K562 treated with DMSO at 1 percent for 12 hours (cell line): ENCODE results near the gene SEC16A. TPM values are rescaled to one million over a fixed set of nuclear protein-coding genes. Genes with fewer than 3 reads are reported as not detected.

Source experiments
- total RNA-seq: library from RNA; unstranded; fragments of 300-600 nt; gene quantifications from 2 replicates; pipeline ENCODE4 v1.2.3, GENCODE V29; 2022; ENCODE audit not compliant: insufficient read depth

SEC16A gene, protein sequence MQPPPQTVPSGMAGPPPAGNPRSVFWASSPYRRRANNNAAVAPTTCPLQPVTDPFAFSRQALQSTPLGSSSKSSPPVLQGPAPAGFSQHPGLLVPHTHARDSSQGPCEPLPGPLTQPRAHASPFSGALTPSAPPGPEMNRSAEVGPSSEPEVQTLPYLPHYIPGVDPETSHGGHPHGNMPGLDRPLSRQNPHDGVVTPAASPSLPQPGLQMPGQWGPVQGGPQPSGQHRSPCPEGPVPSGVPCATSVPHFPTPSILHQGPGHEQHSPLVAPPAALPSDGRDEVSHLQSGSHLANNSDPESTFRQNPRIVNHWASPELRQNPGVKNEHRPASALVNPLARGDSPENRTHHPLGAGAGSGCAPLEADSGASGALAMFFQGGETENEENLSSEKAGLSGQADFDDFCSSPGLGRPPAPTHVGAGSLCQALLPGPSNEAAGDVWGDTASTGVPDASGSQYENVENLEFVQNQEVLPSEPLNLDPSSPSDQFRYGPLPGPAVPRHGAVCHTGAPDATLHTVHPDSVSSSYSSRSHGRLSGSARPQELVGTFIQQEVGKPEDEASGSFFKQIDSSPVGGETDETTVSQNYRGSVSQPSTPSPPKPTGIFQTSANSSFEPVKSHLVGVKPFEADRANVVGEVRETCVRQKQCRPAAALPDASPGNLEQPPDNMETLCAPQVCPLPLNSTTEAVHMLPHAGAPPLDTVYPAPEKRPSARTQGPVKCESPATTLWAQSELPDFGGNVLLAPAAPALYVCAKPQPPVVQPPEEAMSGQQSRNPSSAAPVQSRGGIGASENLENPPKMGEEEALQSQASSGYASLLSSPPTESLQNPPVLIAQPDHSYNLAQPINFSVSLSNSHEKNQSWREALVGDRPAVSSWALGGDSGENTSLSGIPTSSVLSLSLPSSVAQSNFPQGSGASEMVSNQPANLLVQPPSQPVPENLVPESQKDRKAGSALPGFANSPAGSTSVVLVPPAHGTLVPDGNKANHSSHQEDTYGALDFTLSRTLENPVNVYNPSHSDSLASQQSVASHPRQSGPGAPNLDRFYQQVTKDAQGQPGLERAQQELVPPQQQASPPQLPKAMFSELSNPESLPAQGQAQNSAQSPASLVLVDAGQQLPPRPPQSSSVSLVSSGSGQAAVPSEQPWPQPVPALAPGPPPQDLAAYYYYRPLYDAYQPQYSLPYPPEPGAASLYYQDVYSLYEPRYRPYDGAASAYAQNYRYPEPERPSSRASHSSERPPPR (N-terminal part only)
- 24.6 and 71.5 TPM in 2 replicates for total RNA-seq

DNA sequence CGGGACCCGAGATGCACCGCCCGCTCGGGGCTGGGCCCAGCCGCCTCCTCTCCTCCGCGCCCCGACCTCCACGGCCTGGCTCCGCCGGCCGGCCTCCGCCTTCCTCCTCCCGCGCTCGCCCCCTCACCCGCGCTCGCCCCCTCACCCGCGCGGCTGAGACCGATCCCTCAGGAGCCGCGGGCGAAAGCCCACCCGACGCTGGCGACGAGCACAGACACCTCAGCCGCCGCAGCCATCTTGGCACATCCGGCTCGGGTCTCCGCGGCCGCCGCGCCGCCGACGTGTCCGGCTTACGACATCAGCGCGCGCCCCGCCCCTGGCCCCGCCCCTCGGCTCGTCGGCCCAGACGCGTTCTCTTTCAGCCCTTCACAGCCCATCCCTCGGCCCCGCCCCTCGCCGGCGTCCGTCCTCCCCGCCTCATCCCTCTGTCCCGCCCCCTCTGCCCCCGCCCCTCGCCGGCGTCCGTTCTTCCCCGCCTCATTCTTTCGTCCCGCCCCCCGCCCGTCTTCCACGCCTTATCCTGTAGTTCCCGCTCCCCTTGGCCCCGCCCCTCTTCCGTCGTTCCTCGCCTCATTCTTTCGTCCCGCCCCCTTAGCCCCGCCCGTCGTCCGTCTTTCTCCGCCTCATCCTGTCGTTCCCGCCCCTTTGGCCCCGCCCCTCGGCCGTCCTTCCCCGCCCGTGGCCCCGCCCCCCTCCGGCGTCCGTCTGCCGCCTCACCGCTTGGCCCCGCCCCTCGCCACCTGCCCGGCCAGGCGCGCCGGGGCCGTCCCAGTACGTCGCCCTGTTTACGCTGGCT is at the start of gene SEC16A:
TSS of gene SEC16A (minus strand) at position 248 of the 796 bp plus-strand sequence. CDS start 5,425 bp downstream, outside the sequence.

GRCh38 chr9:136439481-136440408 is 43.1 kb downstream of the SEC16A start, which contains the start of gene INPP5E:
INPP5E (minus strand) TSS chr9:136439845; CDS start chr9:136439419, 426 bp downstream.

DNA sequence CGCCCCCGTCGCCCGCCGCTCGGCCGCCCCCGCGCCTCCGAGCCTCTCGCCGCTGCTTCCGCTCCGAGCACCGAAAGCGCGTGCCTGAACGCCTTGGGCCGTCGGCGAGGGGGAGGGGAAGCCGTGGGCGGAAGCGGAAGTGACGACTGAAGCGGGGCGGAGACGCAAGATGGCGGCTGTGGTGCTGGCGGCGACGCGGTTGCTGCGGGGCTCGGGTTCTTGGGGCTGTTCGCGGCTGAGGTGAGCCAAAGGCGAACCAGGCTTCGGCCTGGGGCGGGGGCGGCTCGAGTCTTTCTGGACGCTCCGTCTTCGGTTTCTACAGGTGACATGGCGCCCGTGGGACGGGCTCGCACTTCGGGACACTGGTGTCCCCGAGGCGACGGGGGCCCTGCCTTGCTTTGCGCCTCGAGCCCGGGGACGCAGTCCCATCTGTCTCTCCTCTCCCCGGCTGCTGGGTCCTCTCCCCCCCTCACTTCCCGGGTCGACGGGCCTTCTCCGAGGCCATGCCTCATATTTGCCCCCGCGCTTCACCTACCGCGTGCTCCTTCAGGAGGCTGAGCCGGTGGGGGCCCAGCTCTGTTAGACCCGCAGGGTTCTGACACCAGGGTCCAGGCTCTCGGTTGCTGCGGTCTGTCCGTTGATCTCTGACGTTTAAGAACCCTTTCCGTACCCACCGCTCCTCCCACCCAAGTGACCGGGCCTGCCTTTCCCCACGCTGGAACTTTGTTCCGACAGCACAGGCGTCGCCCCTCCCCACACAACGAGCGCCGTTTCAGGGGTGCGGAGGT is 72.1 kb downstream of the SEC16A start, which contains the start of the genes ENTR1 and PMPCA:
TSS of gene ENTR1 (minus strand) at position 115 of the 788 bp plus-strand sequence. CDS start 217 bp downstream, outside the sequence.
TSS of gene PMPCA (plus strand) at position 159 of the 788 bp plus-strand sequence. CDS start at position 170, 11 bp downstream.

DNA sequence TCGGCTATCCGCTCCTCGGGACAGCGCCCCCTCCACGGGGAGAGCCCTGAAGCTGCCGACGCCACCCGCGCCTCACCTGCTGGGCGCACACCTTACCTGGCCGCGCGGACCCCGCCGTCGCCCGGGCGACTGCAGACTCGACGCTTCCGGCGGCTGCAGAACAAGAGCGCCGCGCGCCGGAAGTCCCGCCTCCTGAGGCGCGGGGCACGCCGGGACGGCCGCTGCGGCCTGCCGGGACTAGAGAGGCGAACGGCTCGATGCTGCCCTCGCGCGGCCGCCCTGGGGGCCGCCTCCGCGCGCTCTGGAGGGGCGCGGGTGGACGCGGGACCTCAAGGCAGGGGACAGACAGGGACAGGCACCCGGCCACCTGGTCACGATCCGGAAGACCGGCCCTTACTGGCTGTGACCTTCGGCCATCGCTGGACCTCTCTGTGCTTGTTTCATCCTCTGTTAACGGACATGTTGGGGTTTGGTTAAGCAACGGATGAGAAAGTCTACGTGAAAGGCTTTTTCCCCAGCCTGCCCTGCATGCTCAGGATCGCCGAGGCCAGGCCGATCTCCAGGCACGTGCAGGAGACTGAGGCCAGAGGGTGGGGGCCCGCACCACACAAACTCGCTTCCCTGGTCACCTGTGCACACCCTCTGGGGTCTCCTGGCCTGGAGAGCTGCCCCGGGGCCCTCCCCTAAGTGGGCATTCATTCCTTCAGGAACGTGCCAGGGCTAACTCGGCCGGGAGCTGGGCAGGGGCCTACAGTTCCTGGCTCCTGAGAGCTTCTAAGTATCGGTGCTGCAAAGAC is 82.6 kb downstream of the SEC16A start, which contains the start of gene SNAPC4:
TSS of gene SNAPC4 (minus strand) at position 133 of the 797 bp plus-strand sequence. CDS start 1,742 bp downstream, outside the sequence.

Other genes starting within 250 kb of the SEC16A start
- gene QSOX2, start 237.2 kb downstream of the SEC16A start, total RNA-seq = 7.0 and 20.5 TPM in 2 replicates
- gene CCDC187, start 178.9 kb downstream of the SEC16A start, total RNA-seq = not detected in 2 replicates
- 9.6 and 12.2 TPM in 2 replicates for gene GPSM1, start 155.5 kb downstream of the SEC16A start, total RNA-seq
- 20.3 and 28.3 TPM in 2 replicates for gene DNLZ, start 119.3 kb downstream of the SEC16A start, total RNA-seq
- 10.1 and 15.8 TPM in 2 replicates for gene CARD9, start 109.4 kb downstream of the SEC16A start, total RNA-seq
- gene SNAPC4, start 82.9 kb downstream of the SEC16A start, total RNA-seq = 5.5 and 11.6 TPM in 2 replicates
- gene ENTR1, start 72.4 kb downstream of the SEC16A start, total RNA-seq = 30.9 and 45.6 TPM in 2 replicates
- gene PMPCA, start 72.4 kb downstream of the SEC16A start, total RNA-seq = 50.6 and 65.4 TPM in 2 replicates
- gene INPP5E, start 43.2 kb downstream of the SEC16A start, total RNA-seq = 7.6 and 15.8 TPM in 2 replicates
- gene NOTCH1, start 63.0 kb upstream of the SEC16A start, total RNA-seq = 4.5 and 20.9 TPM in 2 replicates
- gene EGFL7, start 179.9 kb upstream of the SEC16A start, total RNA-seq = 66.9 and 92.7 TPM in 2 replicates
- 74.6 and 81.1 TPM in 2 replicates for gene AGPAT2, start 204.4 kb upstream of the SEC16A start, total RNA-seq
- gene DIPK1B, start 229.5 kb upstream of the SEC16A start, total RNA-seq = 11.1 and 12.0 TPM in 2 replicates